ENCODE data around the gene KRT81. TPM values are rescaled to one million over a fixed set of nuclear protein-coding genes. Genes with fewer than 3 reads are reported as not detected.
"Not testable (repeated sequence)": the region's sequence is repeated elsewhere in the genome, so short reads cannot be mapped to it uniquely, and the experiment has no call there.

The KRT81 gene
- total and polyA plus RNA-seq, 2 donors (not counting 1 experiment from before 2014, with no cell fraction given): not detected

- Histone ChIP-seq H3K9me3 (ENCODE audit: control extremely low read depth in 1 of 3, control insufficient read depth in 2 of 3, insufficient read depth in 1 of 3, low read length in 2 of 3) (no peaks in the 10 kb centered on the region), H3K27ac (ENCODE audit: low read length in 2 of 2) (no peak overlapping the region), H3K27me3 (replicated peaks in 1 of 4; ENCODE audit: control extremely low read depth in 1 of 4, control insufficient read depth in 3 of 4, insufficient read depth in 4 of 4, low read length in 3 of 4) (peaks cover 0 to 16% (median 3%) of the 10 kb centered on the region in 4 experiments), H3K4me2 (replicated peaks; ENCODE audit: low read depth, low read length, poor library complexity, severe bottlenecking) (no peak overlapping the region), H3K9ac (ENCODE audit: low read length) (no peak overlapping the region), H3K4me3 (ENCODE audit: control extremely low read depth in 1 of 5, extremely low read depth in 1 of 5, insufficient read depth in 1 of 5, low read depth in 2 of 5, low read length in 4 of 5) (no peak overlapping the region), H2AFZ (ENCODE audit: insufficient read depth, low read depth, low read length, poor library complexity, severe bottlenecking) (no peak overlapping the region), H3K79me2 (ENCODE audit: control insufficient read depth, insufficient read depth, low read length) (no peaks in the 10 kb centered on the region), H3K4me1 (ENCODE audit: control insufficient read depth in 2 of 2, insufficient read depth in 2 of 2, low read length in 2 of 2) (no peaks in the 10 kb centered on the region), H4K20me1 (ENCODE audit: control insufficient read depth, insufficient read depth, low read length, poor library complexity, severe bottlenecking) (no peaks in the 10 kb centered on the region), H3K36me3 (replicated peaks in 1 of 2; ENCODE audit: control extremely low read depth in 1 of 2, control insufficient read depth in 1 of 2, extremely low read depth in 1 of 2, insufficient read depth in 2 of 2, low read length in 1 of 2) (no peaks in the 10 kb centered on the region)
- Mint-ChIP-seq H3K27ac (no peak overlapping the region), H3K27me3 (peaks cover 36% of the 10 kb centered on the region), H3K4me1 (no peaks in the 10 kb centered on the region), H3K4me3 (no peak overlapping the region), H3K9me3 (ENCODE audit: insufficient read depth) (no peaks in the 10 kb centered on the region)
- TF ChIP-seq EZH2 (IDR thresholded peaks at IDR 0.05; ENCODE audit: borderline replicate concordance, insufficient read depth, low read depth, low read length, poor library complexity, severe bottlenecking): no peak
- no peak for TF ChIP-seq CTCF (IDR thresholded peaks at IDR 0.05)
- intact Hi-C loops (cut with micrococcal nuclease): no loop called here
- no peak for DNase-seq
- ATAC-seq (ENCODE audit: low read depth): no peak
- ChIA-PET CTCF (interaction anchor here (0.8 to 1.5 kb wide), 3 partner anchors 10 to 164 kb away, joined by 3 read pairs; no protein-coding TSS in a partner anchor), POLR2A (no interaction called here)
- WGBS (ENCODE audit: insufficient coverage): 94% methylated on average over 9 of the region's 11 CpGs
These were observed 25.4 kb upstream of the KRT81 start for GRCh38 chr12:52316701-52317100.

GRCh38 chr12:52316290-52316689 lies 25.0 kb upstream of the KRT81 start:
- ATAC-seq (ENCODE audit: low read depth): no peak
- TF ChIP-seq CTCF (IDR thresholded peaks at IDR 0.05): no peak
- TF ChIP-seq EZH2 (IDR thresholded peaks at IDR 0.05; ENCODE audit: borderline replicate concordance, insufficient read depth, low read depth, low read length, poor library complexity, severe bottlenecking): no peak
- ChIA-PET CTCF (interaction anchor here (0.8 to 1.5 kb wide), 3 partner anchors 9 to 164 kb away, joined by 3 read pairs; no protein-coding TSS in a partner anchor), POLR2A (no interaction called here)
- H3K4me1 ChIP-seq (ENCODE audit: control insufficient read depth in 2 of 2, insufficient read depth in 2 of 2, low read length in 2 of 2): no peaks in the 10 kb centered on the region
- H2AFZ ChIP-seq (ENCODE audit: insufficient read depth, low read depth, low read length, poor library complexity, severe bottlenecking): no peak overlapping the region
- Mint-ChIP-seq H3K4me3 (no peak overlapping the region), H3K27me3 (peaks cover 40% of the 10 kb centered on the region), H3K9me3 (ENCODE audit: insufficient read depth) (no peaks in the 10 kb centered on the region), H3K27ac (no peak overlapping the region), H3K4me1 (no peaks in the 10 kb centered on the region)
- no peaks in the 10 kb centered on the region for H4K20me1 ChIP-seq (ENCODE audit: control insufficient read depth, insufficient read depth, low read length, poor library complexity, severe bottlenecking)
- WGBS (ENCODE audit: insufficient coverage): 92% methylated on average over 9 of the region's 9 CpGs
- no peaks in the 10 kb centered on the region for H3K9me3 ChIP-seq (ENCODE audit: control extremely low read depth in 1 of 3, control insufficient read depth in 2 of 3, insufficient read depth in 1 of 3, low read length in 2 of 3)
- peaks cover 0 to 19% (median 3%) of the 10 kb centered on the region in 4 experiments for H3K27me3 ChIP-seq (replicated peaks in 1 of 4; ENCODE audit: control extremely low read depth in 1 of 4, control insufficient read depth in 3 of 4, insufficient read depth in 4 of 4, low read length in 3 of 4)
- no peak overlapping the region for H3K4me2 ChIP-seq (replicated peaks; ENCODE audit: low read depth, low read length, poor library complexity, severe bottlenecking)
- H3K79me2 ChIP-seq (ENCODE audit: control insufficient read depth, insufficient read depth, low read length): no peaks in the 10 kb centered on the region
- H3K27ac ChIP-seq (ENCODE audit: low read length in 2 of 2): no peak overlapping the region
- no peak overlapping the region for H3K9ac ChIP-seq (ENCODE audit: low read length)
- intact Hi-C loops (cut with micrococcal nuclease): no loop called here
- DNase-seq: no peak
- no peaks in the 10 kb centered on the region for H3K36me3 ChIP-seq (replicated peaks in 1 of 2; ENCODE audit: control extremely low read depth in 1 of 2, control insufficient read depth in 1 of 2, extremely low read depth in 1 of 2, insufficient read depth in 2 of 2, low read length in 1 of 2)
- no peak overlapping the region for H3K4me3 ChIP-seq (ENCODE audit: control extremely low read depth in 1 of 5, extremely low read depth in 1 of 5, insufficient read depth in 1 of 5, low read depth in 2 of 5, low read length in 4 of 5)

- 68% methylated on average over 4 of the region's 9 CpGs for WGBS (ENCODE audit: insufficient coverage)
- H3K4me3 Mint-ChIP-seq; POLR2A ChIA-PET; H3K36me3 ChIP-seq (replicated peaks in 1 of 2; ENCODE audit: control extremely low read depth in 1 of 2, control insufficient read depth in 1 of 2, extremely low read depth in 1 of 2, insufficient read depth in 2 of 2, low read length in 1 of 2); H3K27ac ChIP-seq (ENCODE audit: low read length in 2 of 2); H2AFZ ChIP-seq (ENCODE audit: insufficient read depth, low read depth, low read length, poor library complexity, severe bottlenecking); H4K20me1 ChIP-seq (ENCODE audit: control insufficient read depth, insufficient read depth, low read length, poor library complexity, severe bottlenecking); H3K4me3 ChIP-seq (ENCODE audit: control extremely low read depth in 1 of 5, extremely low read depth in 1 of 5, insufficient read depth in 1 of 5, low read depth in 2 of 5, low read length in 4 of 5); H3K9me3 Mint-ChIP-seq (ENCODE audit: insufficient read depth); H3K9ac ChIP-seq (ENCODE audit: low read length); H3K9me3 ChIP-seq (ENCODE audit: control extremely low read depth in 1 of 3, control insufficient read depth in 2 of 3, insufficient read depth in 1 of 3, low read length in 2 of 3); intact Hi-C loops (cut with micrococcal nuclease); ATAC-seq (ENCODE audit: low read depth); H3K4me2 ChIP-seq (replicated peaks; ENCODE audit: low read depth, low read length, poor library complexity, severe bottlenecking); DNase-seq; H3K4me1 Mint-ChIP-seq; H3K4me1 ChIP-seq (ENCODE audit: control insufficient read depth in 2 of 2, insufficient read depth in 2 of 2, low read length in 2 of 2); H3K27ac Mint-ChIP-seq; H3K79me2 ChIP-seq (ENCODE audit: control insufficient read depth, insufficient read depth, low read length): not testable (repeated sequence)
- peaks cover 0 to 21% (median 3%) of the 10 kb centered on the region in 4 experiments for H3K27me3 ChIP-seq (replicated peaks in 1 of 4; ENCODE audit: control extremely low read depth in 1 of 4, control insufficient read depth in 3 of 4, insufficient read depth in 4 of 4, low read length in 3 of 4)
- CTCF ChIA-PET: interaction anchor here (0.7 to 1.5 kb wide), 4 partner anchors 9 to 163 kb away, joined by 3 read pairs; no protein-coding TSS in a partner anchor
- H3K27me3 Mint-ChIP-seq: peaks cover 41% of the 10 kb centered on the region
These were observed 24.4 kb upstream of the KRT81 start for GRCh38 chr12:52315721-52316120.
